Measurements from ENCODE around the gene PACRG. TPM values are rescaled to one million over a fixed set of nuclear protein-coding genes. Genes with fewer than 3 reads are reported as not detected.

The PACRG gene
- total and polyA plus RNA-seq, 9 donors = 1.2 to 2.7 (median 1.9) TPM

- WGBS (ENCODE audit: insufficient coverage) = 100% methylated on average over 1 of the region's 4 CpGs
- peaks cover 3% of the 10 kb centered on the region for H3K9me3 ChIP-seq (replicated peaks; ENCODE audit: control insufficient read depth, low read depth, low read length)
- DNase-seq = no peak
- no peaks in the 10 kb centered on the region for H3K27me3 ChIP-seq (ENCODE audit: control insufficient read depth, insufficient read depth, low read length)
- no peaks in the 10 kb centered on the region for H3K36me3 ChIP-seq (ENCODE audit: control insufficient read depth, insufficient read depth, low read length)
- H3K4me1 ChIP-seq (ENCODE audit: control insufficient read depth, insufficient read depth, low read length) = peaks cover 33% of the 10 kb centered on the region
- no peak overlapping the region for H3K4me3 ChIP-seq (ENCODE audit: low read length)
- peak overlapping the region; percentile 73 for H3K27ac ChIP-seq (ENCODE audit: low read length)
These were observed 597.6 kb downstream of the PACRG start for GRCh38 chr6:163325390-163325784.

GRCh38 chr6:163327165-163327880 lies 599.5 kb downstream of the PACRG start:
- no peak for DNase-seq
- WGBS (ENCODE audit: insufficient coverage) = 80% methylated on average over 6 of the region's 9 CpGs

GRCh38 chr6:163327921-163328320 lies 600.1 kb downstream of the PACRG start:
- Histone ChIP-seq H3K27ac (ENCODE audit: low read length) (peak overlapping the region; percentile 13), H3K36me3 (ENCODE audit: control insufficient read depth, insufficient read depth, low read length) (no peaks in the 10 kb centered on the region), H3K4me3 (ENCODE audit: low read length) (no peak overlapping the region), H3K27me3 (ENCODE audit: control insufficient read depth, insufficient read depth, low read length) (no peaks in the 10 kb centered on the region), H3K9me3 (replicated peaks; ENCODE audit: control insufficient read depth, low read depth, low read length) (peaks cover 3% of the 10 kb centered on the region), H3K4me1 (ENCODE audit: control insufficient read depth, insufficient read depth, low read length) (peaks cover 33% of the 10 kb centered on the region)
- WGBS (ENCODE audit: insufficient coverage) = 37% methylated on average over 3 of the region's 8 CpGs
- DNase-seq = peak; percentile 71

More at GRCh38 chr6:163327165-163327880, 599.5 kb downstream of the PACRG start:
- Histone ChIP-seq H3K9me3 (replicated peaks; ENCODE audit: control insufficient read depth, low read depth, low read length) (peaks cover 3% of the 10 kb centered on the region), H3K36me3 (ENCODE audit: control insufficient read depth, insufficient read depth, low read length) (no peaks in the 10 kb centered on the region), H3K4me3 (ENCODE audit: low read length) (no peak overlapping the region), H3K27me3 (ENCODE audit: control insufficient read depth, insufficient read depth, low read length) (no peaks in the 10 kb centered on the region), H3K27ac (ENCODE audit: low read length) (no peak overlapping the region), H3K4me1 (ENCODE audit: control insufficient read depth, insufficient read depth, low read length) (peaks cover 33% of the 10 kb centered on the region)

- H3K4me3 ChIP-seq (ENCODE audit: low read length) = no peak overlapping the region
- no peak for DNase-seq
- no peaks in the 10 kb centered on the region for H3K36me3 ChIP-seq (ENCODE audit: control insufficient read depth, insufficient read depth, low read length)
- peak overlapping the region; percentile 9 for H3K27ac ChIP-seq (ENCODE audit: low read length)
- 83% methylated on average over 11 of the region's 11 CpGs for WGBS (ENCODE audit: insufficient coverage)
- H3K9me3 ChIP-seq (replicated peaks; ENCODE audit: control insufficient read depth, low read depth, low read length) = peaks cover 3% of the 10 kb centered on the region
- no peaks in the 10 kb centered on the region for H3K27me3 ChIP-seq (ENCODE audit: control insufficient read depth, insufficient read depth, low read length)
- peaks cover 32% of the 10 kb centered on the region for H3K4me1 ChIP-seq (ENCODE audit: control insufficient read depth, insufficient read depth, low read length)
These were observed 600.6 kb downstream of the PACRG start for GRCh38 chr6:163328411-163328810.

- WGBS (ENCODE audit: insufficient coverage) = 53% methylated on average over 4 of the region's 9 CpGs
- Histone ChIP-seq H3K27ac (ENCODE audit: low read length) (no peak overlapping the region), H3K9me3 (replicated peaks; ENCODE audit: control insufficient read depth, low read depth, low read length) (peaks cover 3% of the 10 kb centered on the region), H3K4me3 (ENCODE audit: low read length) (no peak overlapping the region), H3K27me3 (ENCODE audit: control insufficient read depth, insufficient read depth, low read length) (no peaks in the 10 kb centered on the region), H3K4me1 (ENCODE audit: control insufficient read depth, insufficient read depth, low read length) (peaks cover 35% of the 10 kb centered on the region), H3K36me3 (ENCODE audit: control insufficient read depth, insufficient read depth, low read length) (no peaks in the 10 kb centered on the region)
- DNase-seq = no peak
These were observed 602.2 kb downstream of the PACRG start for GRCh38 chr6:163329991-163330390.

- H3K9me3 ChIP-seq (replicated peaks; ENCODE audit: control insufficient read depth, low read depth, low read length) = peaks cover 3% of the 10 kb centered on the region
- DNase-seq = no peak
- WGBS (ENCODE audit: insufficient coverage) = 82% methylated on average over 9 of the region's 9 CpGs
These were observed 603.5 kb downstream of the PACRG start for GRCh38 chr6:163331245-163331644.

GRCh38 chr6:163332575-163332974 lies 604.8 kb downstream of the PACRG start:
- H3K4me1 ChIP-seq (ENCODE audit: control insufficient read depth, insufficient read depth, low read length) = peaks cover 55% of the 10 kb centered on the region
- no peak overlapping the region for H3K4me3 ChIP-seq (ENCODE audit: low read length)
- peaks cover 2% of the 10 kb centered on the region for H3K27me3 ChIP-seq (ENCODE audit: control insufficient read depth, insufficient read depth, low read length)
- DNase-seq = no peak
- 73% methylated on average over 1 of the region's 7 CpGs for WGBS (ENCODE audit: insufficient coverage)
- no peaks in the 10 kb centered on the region for H3K36me3 ChIP-seq (ENCODE audit: control insufficient read depth, insufficient read depth, low read length)
- H3K9me3 ChIP-seq (replicated peaks; ENCODE audit: control insufficient read depth, low read depth, low read length) = no peaks in the 10 kb centered on the region
- H3K27ac ChIP-seq (ENCODE audit: low read length) = no peak overlapping the region

More at GRCh38 chr6:163331245-163331644, 603.5 kb downstream of the PACRG start:
- Histone ChIP-seq H3K27me3 (ENCODE audit: control insufficient read depth, insufficient read depth, low read length) (no peaks in the 10 kb centered on the region), H3K4me3 (ENCODE audit: low read length) (no peak overlapping the region), H3K36me3 (ENCODE audit: control insufficient read depth, insufficient read depth, low read length) (no peaks in the 10 kb centered on the region), H3K27ac (ENCODE audit: low read length) (no peak overlapping the region), H3K4me1 (ENCODE audit: control insufficient read depth, insufficient read depth, low read length) (peaks cover 43% of the 10 kb centered on the region)

GRCh38 chr6:163333038-163333437 lies 605.3 kb downstream of the PACRG start:
- H3K27me3 ChIP-seq (ENCODE audit: control insufficient read depth, insufficient read depth, low read length) = peaks cover 2% of the 10 kb centered on the region
- no peaks in the 10 kb centered on the region for H3K9me3 ChIP-seq (replicated peaks; ENCODE audit: control insufficient read depth, low read depth, low read length)
- H3K4me3 ChIP-seq (ENCODE audit: low read length) = no peak overlapping the region
- WGBS (ENCODE audit: insufficient coverage) = 100% methylated on average over 1 of the region's 4 CpGs
- H3K27ac ChIP-seq (ENCODE audit: low read length) = no peak overlapping the region
- H3K36me3 ChIP-seq (ENCODE audit: control insufficient read depth, insufficient read depth, low read length) = no peaks in the 10 kb centered on the region
- H3K4me1 ChIP-seq (ENCODE audit: control insufficient read depth, insufficient read depth, low read length) = peaks cover 55% of the 10 kb centered on the region
- DNase-seq = no peak

GRCh38 chr6:163333701-163334663 lies 606.2 kb downstream of the PACRG start:
- 46% methylated on average over 12 of the region's 26 CpGs for WGBS (ENCODE audit: insufficient coverage)
- peak overlapping the region; percentile 89 for H3K27ac ChIP-seq (ENCODE audit: low read length)

GRCh38 chr6:163335056-163335455 lies 607.3 kb downstream of the PACRG start:
- WGBS (ENCODE audit: insufficient coverage) = 83% methylated on average over 3 of the region's 7 CpGs
- H3K36me3 ChIP-seq (ENCODE audit: control insufficient read depth, insufficient read depth, low read length) = no peaks in the 10 kb centered on the region
- H3K4me3 ChIP-seq (ENCODE audit: low read length) = no peak overlapping the region
- no peak for DNase-seq
- H3K4me1 ChIP-seq (ENCODE audit: control insufficient read depth, insufficient read depth, low read length) = peaks cover 57% of the 10 kb centered on the region
- peaks cover 2% of the 10 kb centered on the region for H3K27me3 ChIP-seq (ENCODE audit: control insufficient read depth, insufficient read depth, low read length)
- peak overlapping the region; percentile 89 for H3K27ac ChIP-seq (ENCODE audit: low read length)
- H3K9me3 ChIP-seq (replicated peaks; ENCODE audit: control insufficient read depth, low read depth, low read length) = no peaks in the 10 kb centered on the region

More at GRCh38 chr6:163333701-163334663, 606.2 kb downstream of the PACRG start:
- no peaks in the 10 kb centered on the region for H3K36me3 ChIP-seq (ENCODE audit: control insufficient read depth, insufficient read depth, low read length)
- H3K9me3 ChIP-seq (replicated peaks; ENCODE audit: control insufficient read depth, low read depth, low read length) = no peaks in the 10 kb centered on the region
- no peak overlapping the region for H3K4me3 ChIP-seq (ENCODE audit: low read length)
- H3K27me3 ChIP-seq (ENCODE audit: control insufficient read depth, insufficient read depth, low read length) = peaks cover 2% of the 10 kb centered on the region
- peak; percentile 55 for DNase-seq
- H3K4me1 ChIP-seq (ENCODE audit: control insufficient read depth, insufficient read depth, low read length) = peaks cover 60% of the 10 kb centered on the region

Data from muscle of leg (tissue), 11 donors.